T-helper 1 cell treated with Interleukin-12 subunit alpha and Interleukin-12 subunit beta and Interleukin-4 antibody, amounts not matched to agents 30 ng/mL and 1 ng/mL, for 36 hours (primary cell): ENCODE measurements around the gene NEUROD6. TPM values are rescaled to one million over a fixed set of nuclear protein-coding genes. Genes with fewer than 3 reads are reported as not detected.

Experiments
- intact Hi-C: fragments of 100-400 bp; cut with micrococcal nuclease; formaldehyde crosslinking; loops from one replicate; pipeline ENCODE4 v1.15.1; 2024
- total RNA-seq: library from RNA; stranded (reverse); gene quantifications from 2 replicates; pipeline ENCODE4 v1.2.3, GENCODE V29; 2022

NEUROD6 gene
- total RNA-seq, 1 donor from 2014 or later: not detected

DNA sequence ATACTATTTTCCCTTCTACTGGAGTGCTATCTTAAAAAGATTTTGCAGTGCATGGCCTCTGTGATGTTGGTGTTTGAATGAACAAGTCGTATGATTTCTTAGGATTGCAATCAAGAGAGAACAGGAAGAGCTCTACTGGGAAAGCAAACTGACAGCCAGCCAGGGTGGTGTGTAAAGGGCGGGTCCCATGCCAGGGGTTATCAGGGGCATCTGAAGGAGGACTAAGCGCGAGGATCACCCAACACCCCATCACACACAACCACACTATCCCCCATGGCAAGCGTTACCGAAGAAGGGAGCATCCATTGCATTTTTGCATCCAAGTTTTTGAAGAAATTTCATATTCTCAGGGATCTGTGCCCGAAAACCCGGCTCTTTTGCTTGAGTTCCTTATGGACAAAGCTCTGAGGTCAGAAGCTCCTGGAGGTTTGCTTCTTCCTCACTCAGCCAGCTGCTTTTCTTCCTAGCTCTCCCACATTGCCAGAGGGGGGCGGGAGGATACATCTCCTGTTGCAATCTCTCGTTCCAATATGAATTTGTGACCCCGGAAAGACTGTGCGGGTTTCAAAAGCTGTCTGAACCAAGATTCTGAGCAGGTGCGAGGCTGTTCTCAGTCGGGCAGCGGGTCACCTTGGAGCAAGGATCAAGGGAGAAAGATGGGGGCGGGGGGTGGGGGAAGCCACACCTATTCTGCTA, 5.2 kb downstream of the NEUROD6 start:
- intact Hi-C loops: no loop called here

DNA sequence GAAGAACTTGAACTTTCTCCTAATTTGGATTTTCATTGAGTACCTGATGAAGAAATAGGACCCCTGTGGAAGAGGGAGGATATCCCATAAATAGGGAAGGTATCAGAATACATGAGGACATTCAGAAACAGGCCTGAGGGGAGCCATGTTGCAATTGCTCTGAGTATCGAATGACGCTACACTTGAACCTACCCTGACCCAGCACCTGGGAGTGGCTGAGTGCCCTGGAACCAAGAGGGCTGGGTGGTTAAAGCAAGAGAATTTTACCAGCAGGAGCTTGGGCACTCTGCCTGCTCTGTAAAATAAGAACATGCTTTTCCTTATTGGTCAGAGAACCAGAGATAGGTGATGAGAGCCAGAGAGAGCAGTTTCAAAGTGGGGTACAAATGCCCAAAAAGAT, 7.2 kb downstream of the NEUROD6 start:
- intact Hi-C loops: no loop called here

DNA sequence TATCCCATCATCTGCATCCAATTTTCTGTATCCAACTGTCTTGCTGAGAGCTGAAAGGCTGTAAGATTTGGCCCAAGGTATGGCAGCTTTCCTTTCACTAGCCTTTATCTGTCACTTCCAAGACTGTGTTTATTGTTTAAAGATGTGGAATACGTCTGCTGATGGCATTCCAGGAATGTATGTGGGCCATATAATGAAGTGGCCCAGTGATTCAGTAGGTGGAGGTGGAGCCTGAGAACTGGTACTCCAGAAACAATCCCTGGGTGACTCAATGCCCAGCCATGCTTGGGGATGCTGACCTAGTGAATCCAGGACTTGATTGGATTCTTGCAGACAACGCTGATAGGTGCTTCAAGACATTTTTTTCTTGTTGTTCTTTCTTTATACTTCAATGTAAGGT, 13.5 kb downstream of the NEUROD6 start:
- intact Hi-C loops: no loop called here

DNA sequence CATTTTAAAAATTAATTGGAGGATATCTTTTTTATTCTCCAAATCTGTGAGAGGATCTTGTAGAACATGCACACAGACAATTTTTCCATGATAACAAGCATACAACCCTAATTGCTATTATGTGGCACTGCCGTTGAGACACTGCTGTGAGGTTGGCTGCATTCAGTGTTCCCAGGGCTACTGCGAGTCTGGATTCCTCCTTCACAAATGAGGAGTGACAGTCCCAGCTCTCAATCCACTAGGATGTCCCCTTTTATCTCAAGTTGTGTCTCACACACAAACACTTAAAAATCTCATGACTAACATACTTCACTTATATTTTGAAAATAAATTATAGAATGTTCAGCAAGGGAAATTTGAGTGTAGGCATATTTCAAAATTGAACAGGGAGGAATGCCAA, 14.1 kb downstream of the NEUROD6 start:
- intact Hi-C loops: no loop called here

DNA sequence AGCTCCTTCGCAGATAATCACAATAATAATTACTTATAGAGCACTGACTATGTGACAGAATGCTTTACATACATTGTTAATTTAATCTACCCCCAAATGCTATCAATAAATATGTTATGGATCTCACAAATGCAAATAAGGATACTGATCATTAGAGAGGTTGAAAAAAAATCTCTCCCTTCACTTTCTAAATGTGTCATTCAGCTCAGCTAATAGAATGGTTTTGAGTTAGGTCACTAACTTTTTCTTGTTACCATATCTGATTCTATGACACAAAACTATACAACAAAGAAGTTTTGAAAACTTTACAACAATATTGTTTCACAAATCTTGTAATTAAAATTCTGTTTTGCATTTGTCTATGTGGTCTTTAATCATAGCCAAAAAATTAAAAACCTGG, 17.4 kb downstream of the NEUROD6 start:
- intact Hi-C loops: no loop called here

DNA sequence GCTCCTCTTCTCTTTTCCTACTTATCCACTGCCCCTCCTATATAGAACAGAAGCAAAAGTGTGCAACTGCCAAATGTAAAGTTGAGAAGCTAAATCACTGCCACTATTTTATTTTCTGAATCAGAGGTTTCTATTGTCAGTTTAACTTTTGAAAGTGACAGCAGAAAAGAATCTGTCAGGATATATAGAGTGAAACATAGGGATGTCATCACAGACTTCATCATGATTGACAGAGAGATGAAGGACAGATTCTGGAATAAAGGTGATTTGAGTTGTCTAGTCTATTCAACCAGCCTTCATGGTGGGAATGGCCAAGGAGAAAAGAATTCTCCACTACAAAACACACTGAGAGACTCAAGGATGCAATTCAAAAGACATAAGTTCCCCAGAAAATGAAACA, 19.9 kb downstream of the NEUROD6 start:
- intact Hi-C loops: no loop called here

DNA sequence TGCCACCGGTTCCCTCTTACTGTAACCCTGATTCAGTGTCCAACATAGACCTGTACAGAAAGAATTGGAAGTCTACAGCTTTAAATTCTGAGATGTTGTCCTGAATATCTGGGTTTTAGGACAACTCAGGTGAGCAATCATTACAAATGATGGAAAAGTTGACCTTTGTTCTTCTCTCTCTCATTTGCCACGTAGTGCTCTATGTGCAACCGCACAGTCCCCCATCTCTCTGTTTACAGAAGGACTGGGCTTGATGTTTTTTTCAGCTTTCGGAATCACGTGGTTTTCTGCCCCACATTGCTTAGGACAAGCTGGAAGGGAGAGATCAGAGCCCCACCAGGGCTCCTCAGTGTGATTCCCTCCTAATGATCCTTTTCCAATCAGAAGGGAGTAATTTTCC, 22.2 kb downstream of the NEUROD6 start:
- intact Hi-C loops: no loop called here

DNA sequence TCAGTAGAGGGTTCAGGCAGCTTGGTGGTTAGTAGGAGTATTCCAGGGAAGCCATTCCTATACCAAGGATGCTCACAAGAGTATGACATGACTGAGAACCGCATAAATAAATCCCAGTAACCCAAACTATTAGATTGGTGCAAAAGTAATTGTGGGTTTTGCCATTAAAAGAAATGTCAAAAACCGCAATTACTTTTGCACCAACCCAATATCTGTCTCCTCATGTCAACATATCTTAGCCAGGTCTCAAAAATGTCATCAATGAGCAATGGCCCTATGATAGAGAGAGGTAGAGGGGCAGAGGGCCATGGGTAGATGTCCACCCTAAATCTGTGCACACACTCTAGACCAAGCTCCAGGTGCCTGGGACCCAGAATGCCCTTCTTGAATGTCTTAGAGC, 23.6 kb downstream of the NEUROD6 start:
- intact Hi-C loops: no loop called here

DNA sequence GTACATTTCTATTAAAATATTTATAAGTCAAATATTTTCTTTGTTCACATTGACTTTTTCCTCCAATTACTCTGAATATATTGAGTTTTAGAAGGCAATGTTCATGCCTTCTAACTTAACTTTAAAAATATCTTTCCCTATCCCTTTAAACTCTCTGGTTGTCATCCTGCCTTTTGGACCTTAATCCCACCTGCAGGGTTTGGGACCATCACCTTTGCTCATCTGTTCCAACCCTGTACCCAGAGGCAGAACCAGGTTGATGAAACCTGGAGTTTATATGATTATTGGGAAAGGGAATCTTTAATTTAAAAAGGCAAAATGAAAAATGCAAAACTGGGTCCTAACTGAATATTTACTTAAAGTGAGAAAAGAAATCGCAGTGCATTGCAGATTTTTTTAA, 24.8 kb downstream of the NEUROD6 start:
- intact Hi-C loops: no loop called here

DNA sequence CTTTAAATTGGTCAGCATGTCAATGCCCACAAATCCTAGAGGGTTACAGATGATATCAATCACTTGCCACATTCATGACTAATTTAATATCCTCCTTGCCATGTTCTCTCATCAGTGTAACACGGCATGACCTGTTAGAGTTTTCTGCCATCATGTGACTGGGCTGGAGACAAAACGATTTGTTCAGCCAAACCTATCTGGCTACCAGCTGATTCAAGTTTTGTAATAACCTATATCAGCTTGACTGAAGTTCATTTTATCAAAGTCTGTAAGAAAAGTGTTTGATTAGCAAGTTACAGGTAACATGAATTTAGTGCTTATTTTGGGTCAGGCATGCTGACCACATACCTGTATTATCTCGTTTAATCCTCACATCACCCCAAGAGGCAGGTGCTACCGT, 25.7 kb downstream of the NEUROD6 start:
- intact Hi-C loops: no loop called here

DNA sequence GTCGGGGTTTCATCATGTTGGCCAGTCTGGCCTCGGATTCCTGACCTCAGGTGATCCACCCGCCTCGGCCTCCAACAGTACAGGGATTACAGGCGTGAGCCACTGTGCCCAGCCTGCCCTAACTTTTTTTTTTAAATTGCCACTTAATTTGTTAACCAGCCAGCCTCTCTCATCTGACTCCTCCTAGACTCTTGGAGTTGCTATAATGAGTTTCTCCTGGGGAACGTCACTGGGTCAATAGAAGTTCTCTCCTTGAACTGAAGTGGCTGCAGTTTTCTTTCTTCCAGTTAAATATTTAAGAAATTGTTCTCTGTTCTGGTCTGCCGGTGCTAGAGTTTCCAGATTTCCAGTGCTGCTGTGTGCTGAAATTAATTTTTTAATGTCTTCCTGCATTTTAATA, 27.6 kb downstream of the NEUROD6 start:
- intact Hi-C loops: no loop called here

DNA sequence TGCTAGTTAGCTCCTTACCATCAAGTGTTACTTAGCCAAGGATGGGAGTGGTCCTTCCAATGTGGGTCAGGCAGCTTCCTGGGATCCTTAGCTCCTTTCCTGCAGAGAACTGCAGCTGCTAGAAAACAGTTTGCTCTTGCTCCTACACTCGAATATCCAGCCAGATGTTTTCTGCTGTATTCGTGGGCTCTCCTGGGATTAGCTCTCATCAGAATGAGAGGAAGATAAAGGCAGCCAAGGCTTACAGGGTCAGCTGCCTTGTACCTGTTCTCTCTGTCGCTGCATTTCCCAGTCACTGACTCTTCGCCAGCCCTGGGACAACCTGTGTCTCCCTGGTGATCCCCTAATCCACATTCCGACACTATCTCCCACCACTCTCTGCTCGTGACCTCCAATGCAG, 29.0 kb downstream of the NEUROD6 start:
- intact Hi-C loops: no loop called here

DNA sequence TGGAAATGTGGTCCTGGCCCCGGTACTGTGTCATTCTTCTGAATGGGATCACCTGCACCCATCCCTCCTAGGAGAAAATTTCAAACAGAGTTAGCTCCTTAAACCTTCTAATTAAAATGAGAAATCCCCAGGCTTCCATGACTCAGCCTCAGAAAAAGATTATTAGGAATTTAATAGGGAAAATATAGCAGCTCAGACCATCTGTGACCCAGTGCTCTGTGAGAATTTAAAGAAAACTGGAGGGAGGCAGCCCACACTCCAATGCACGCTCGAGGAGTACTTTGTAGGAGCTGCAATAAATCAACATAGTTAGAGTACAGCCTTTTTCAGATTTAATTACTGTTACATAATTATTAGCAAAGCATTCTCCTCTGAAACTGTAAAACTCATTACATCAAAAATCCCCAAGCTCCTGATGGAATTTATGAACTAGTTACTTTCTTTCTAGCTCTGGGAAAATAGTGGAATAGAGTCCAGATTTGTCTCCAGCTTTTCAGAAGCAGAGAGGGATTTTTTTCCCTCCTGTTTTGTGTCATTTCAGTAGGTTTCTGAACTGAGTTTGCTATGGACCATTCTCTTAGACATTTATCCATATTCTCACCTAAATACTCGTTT, 30.1 kb downstream of the NEUROD6 start:
- intact Hi-C loops: no loop called here

DNA sequence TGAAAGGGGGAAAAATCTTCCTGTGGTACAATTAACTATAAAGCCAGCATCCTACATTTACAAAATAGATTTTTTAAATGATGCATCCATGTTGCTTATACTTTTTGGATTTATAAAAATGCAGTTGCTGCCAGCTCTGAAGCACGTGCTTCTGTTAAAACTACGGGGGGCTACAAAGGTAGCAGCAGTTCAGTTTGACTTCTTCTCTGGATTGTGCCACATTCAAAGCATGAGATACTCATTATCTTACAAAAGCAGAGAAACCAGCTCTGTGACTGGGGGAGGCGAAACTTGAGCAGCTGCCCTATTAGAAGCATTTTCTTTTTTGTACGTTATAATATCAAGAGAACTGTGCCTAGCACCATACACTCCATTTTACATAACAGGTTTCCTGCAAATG, 31.1 kb downstream of the NEUROD6 start:
- intact Hi-C loops: no loop called here

DNA sequence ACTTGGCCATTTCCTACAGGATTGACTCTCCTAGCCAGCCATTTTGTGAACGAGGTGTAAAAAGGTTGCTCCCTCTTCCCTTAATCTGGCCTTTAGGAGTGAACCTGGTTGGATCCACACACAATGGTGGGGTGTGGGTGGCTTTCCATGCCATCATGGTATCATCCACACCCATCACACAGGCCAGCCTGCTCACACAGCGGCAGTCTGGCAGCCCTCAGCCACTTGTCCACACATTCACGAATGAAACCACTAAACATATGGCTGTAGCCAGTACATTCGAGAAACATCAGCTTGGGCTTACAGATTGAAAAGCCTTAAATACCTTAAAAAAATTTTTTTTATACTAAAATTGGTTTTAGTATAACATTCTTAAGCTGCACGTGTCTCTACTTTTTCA, 31.9 kb downstream of the NEUROD6 start:
- intact Hi-C loops: no loop called here

DNA sequence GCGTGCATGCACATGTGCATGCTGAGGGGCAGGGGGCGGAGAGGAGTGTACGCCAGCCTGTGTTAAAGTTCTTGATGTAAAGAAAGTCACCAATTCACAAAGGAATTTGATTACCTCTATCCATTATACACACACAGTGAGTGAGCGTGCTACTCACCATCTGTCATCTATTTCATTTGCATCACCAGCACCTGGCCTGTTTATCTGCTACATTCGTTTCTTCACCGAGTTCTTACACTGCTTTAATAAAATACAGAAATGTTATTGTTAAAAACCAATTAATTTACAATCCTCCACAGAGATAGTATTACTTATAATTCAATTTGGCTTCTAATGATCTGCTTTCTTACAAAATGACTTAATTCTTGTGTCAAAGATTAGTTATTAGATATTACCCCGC, 32.6 kb downstream of the NEUROD6 start:
- intact Hi-C loops: no loop called here

DNA sequence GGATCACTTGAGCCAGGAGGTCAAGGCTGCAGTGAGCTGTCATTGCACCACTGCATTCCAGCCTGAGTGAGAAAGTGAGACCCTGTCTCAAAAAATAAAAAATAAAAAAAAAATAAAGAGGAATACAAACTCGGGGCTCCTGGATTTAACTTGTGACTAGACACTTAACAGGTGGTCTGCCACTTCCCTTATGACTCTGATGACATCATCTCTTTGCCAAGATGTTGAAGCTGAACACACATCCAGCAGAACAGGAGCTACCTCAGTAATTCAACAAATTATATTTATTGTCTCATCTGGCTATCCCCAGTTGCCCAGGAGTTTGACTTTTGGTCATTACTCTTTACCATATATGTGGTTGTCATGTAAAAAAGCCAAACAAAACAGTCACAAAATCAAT, 35.3 kb downstream of the NEUROD6 start:
- intact Hi-C loops: no loop called here

DNA sequence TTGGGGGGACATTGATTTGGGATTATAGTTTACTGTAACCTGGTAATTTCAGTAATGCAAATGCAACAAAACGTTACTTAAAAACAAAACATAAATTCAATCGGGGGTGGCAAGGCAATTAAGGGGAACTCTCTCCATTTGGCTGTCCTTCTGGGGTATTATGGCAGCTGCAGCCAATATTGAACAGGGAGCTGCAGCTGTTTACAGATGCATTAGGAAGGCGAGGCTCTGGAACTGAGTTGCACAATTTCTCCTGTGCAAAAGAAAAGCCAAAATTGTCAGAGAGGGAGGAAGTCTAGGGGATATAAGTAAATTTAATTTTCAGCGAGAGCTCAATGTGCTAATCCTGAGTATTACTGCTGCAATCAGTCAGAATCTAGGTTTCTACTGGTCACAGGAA, 36.1 kb downstream of the NEUROD6 start:
- intact Hi-C loops: no loop called here

DNA sequence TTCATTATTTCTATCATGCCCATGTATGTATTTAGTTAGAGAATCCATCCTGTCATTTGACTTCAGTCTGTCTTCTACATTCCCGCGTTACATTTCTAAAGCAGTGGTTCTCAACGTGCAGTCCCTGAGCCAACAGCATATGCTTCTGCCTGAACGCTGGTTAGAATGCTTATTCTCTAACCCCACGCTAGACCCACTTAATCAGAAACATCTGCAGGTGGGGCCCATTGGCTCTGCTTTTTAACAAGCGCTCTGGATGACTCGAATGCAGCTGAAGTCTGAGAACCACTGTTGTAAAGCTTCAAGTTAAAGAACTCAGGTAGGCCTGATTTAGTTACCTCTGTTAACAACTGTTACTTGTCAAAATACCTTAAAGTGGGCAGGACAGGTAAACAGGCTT, 38.2 kb downstream of the NEUROD6 start:
- intact Hi-C loops: no loop called here

DNA sequence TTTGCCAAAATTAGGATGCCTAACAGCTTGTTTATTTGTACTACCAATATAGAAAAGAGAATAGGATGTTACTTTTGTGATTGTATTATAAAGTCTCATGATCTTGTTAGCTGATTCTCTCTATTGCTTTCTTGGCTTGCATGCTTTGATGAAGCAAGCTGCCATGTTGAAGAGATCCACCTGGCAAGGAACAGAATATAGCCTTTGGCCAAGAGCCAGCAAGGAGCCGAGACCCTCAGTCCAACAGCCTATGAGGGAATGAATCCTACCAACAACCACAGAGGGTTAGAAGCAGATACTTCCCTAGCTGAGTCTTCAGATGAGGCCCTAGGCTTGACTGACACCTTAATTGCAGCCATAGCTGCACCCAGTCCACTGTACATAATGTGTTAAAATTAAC, 41.2 kb downstream of the NEUROD6 start:
- intact Hi-C loops: no loop called here

DNA sequence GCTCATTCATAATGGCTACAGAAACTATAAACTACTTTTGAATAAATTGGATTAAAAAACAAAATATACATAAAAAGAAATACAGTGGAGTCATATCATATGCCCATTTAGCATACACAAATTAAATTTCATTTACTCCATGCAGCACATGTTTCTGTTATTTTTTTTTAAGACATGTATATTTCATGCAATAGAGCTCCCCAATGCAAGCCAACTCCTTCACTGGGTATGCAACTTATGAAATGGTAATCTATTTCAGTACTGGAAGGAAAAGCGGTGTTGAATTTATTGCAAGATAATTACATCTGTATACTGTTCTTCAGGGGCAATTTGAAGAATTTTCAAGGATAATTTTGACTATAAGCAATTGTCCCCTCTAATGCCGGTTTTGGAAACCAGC, 49.9 kb downstream of the NEUROD6 start:
- intact Hi-C loops: no loop called here
